MCF 10A (cell line): Measurements from ENCODE around the gene CNOT2. TPM values are rescaled to one million over a fixed set of nuclear protein-coding genes. Genes with fewer than 3 reads are reported as not detected.

ENCODE experiments used
- BruUV-seq: library from RNA; stranded (reverse); fragments of 400-500 nt; replicated peaks from 2 replicates; lab custom pipeline; 2021; lab: Mats Ljungman, UMichigan
- CTCF ChIA-PET: fragments of 300-600 bp; sonication (Branson Sonifier 250); formaldehyde crosslinking; extraction: SDS; loops from one replicate; lab custom pipeline; 2021; ENCODE audit warnings: antibody characterized with exemption, inconsistent platforms; lab: Yijun Ruan, JAX
- POLR2A ChIA-PET: fragments of 300-600, 350-650 bp; sonication (Branson Sonifier 250); formaldehyde crosslinking; extraction: SDS; loops from one replicate; lab custom pipeline; 2020; ENCODE audit warnings: antibody characterized with exemption, inconsistent platforms; lab: Yijun Ruan, JAX
- DNase-seq: peaks from one replicate; pipeline ENCODE4 v3.0.0-alpha.2; 2018; ENCODE audit not compliant: unreplicated experiment
- H3K27ac Mint-ChIP-seq: one replicate; pipeline ENCODE4 v1.8.0; 2022; ENCODE audit warnings: mild to moderate bottlenecking, low read depth, mixed read lengths; ENCODE audit not compliant: unreplicated experiment
- H3K27me3 Mint-ChIP-seq: one replicate; pipeline ENCODE4 v1.8.0; 2022; ENCODE audit warnings: mixed read lengths; ENCODE audit not compliant: insufficient read depth, unreplicated experiment
- H3K36me3 Mint-ChIP-seq: one replicate; pipeline ENCODE4 v1.8.0; 2022; ENCODE audit warnings: mild to moderate bottlenecking, moderate library complexity, mixed read lengths; ENCODE audit not compliant: insufficient read depth, unreplicated experiment
- H3K4me1 Mint-ChIP-seq: one replicate; pipeline ENCODE4 v1.8.0; 2022; ENCODE audit warnings: mixed read lengths; ENCODE audit not compliant: insufficient read depth, unreplicated experiment
- H3K4me3 Mint-ChIP-seq: one replicate; pipeline ENCODE4 v1.8.0; 2022; ENCODE audit warnings: mild to moderate bottlenecking, moderate library complexity, mixed read lengths; ENCODE audit not compliant: unreplicated experiment
- H3K9me3 Mint-ChIP-seq: one replicate; pipeline ENCODE4 v1.8.0; 2022; ENCODE audit warnings: mixed read lengths; ENCODE audit not compliant: unreplicated experiment
- intact Hi-C: fragments of 100-400 bp; cut with micrococcal nuclease; formaldehyde crosslinking; loops from 2 replicates; pipeline ENCODE4 v1.14.1; 2022
- total RNA-seq: library from RNA; stranded (reverse); gene quantifications from 2 replicates; pipeline ENCODE4 v1.2.3, GENCODE V29; 2022
- TF ChIP-seq, protein P1 (sequence below): fragments of 200-600 bp; IDR thresholded peaks from one replicate; pipeline ENCODE4 v1.8.0; 2022; ENCODE audit warnings: antibody characterized with exemption, mild to moderate bottlenecking; ENCODE audit not compliant: unreplicated experiment

Gene CNOT2
- total RNA-seq, 1 experiment from 2014 or later, result 91.0 TPM

GRCh38 chr12:70334742-70335141 is 91.5 kb downstream of the CNOT2 start:
- ChIA-PET CTCF (interaction anchor here (0.6 to 0.9 kb wide), 3 partner anchors 405 to 517 kb away, joined by 3 to 4 read pairs (median 3); no protein-coding TSS in a partner anchor), POLR2A (interaction anchor here (1.1 kb wide), 1 partner anchor 92 kb away, joined by 3 read pairs; no protein-coding TSS in a partner anchor)
- H3K27ac Mint-ChIP-seq, result no peak overlapping the region
- H3K9me3 Mint-ChIP-seq, result no peaks in the 10 kb centered on the region
- no peak for DNase-seq
- no TSS peak for BruUV-seq
- H3K27me3 Mint-ChIP-seq, result no peaks in the 10 kb centered on the region
- peaks cover 8% of the 10 kb centered on the region for H3K4me1 Mint-ChIP-seq
- intact Hi-C loops, result loop anchor here (10.0 kb wide), 1 partner anchor 90 kb away; the partner anchor contains the start of gene CNOT2
- peaks cover 56% of the 10 kb centered on the region for H3K36me3 Mint-ChIP-seq
- TF ChIP-seq, protein P1, sequence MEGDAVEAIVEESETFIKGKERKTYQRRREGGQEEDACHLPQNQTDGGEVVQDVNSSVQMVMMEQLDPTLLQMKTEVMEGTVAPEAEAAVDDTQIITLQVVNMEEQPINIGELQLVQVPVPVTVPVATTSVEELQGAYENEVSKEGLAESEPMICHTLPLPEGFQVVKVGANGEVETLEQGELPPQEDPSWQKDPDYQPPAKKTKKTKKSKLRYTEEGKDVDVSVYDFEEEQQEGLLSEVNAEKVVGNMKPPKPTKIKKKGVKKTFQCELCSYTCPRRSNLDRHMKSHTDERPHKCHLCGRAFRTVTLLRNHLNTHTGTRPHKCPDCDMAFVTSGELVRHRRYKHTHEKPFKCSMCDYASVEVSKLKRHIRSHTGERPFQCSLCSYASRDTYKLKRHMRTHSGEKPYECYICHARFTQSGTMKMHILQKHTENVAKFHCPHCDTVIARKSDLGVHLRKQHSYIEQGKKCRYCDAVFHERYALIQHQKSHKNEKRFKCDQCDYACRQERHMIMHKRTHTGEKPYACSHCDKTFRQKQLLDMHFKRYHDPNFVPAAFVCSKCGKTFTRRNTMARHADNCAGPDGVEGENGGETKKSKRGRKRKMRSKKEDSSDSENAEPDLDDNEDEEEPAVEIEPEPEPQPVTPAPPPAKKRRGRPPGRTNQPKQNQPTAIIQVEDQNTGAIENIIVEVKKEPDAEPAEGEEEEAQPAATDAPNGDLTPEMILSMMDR, result no peak
- no peak overlapping the region for H3K4me3 Mint-ChIP-seq

DNA sequence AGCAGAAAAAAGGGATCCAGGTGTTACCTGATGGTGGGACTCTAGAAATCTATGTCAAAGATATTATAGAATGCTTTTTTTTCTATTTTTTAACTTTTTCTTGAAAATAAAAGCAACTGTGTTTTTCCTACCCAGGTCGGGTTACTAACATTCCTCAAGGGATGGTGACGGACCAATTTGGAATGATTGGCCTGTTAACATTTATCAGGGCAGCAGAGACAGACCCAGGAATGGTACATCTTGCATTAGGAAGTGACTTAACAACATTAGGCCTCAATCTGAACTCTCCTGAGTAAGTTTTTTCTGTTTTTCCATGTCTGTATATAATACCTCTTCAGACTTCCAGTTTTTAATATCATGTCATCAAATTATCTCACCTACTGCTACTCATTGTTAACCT is 95.3 kb downstream of the CNOT2 start:
- no peak for DNase-seq
- Mint-ChIP-seq H3K27ac (no peak overlapping the region), H3K36me3 (peaks cover 80% of the 10 kb centered on the region), H3K4me3 (no peak overlapping the region), H3K27me3 (no peaks in the 10 kb centered on the region), H3K9me3 (no peaks in the 10 kb centered on the region), H3K4me1 (no peaks in the 10 kb centered on the region)
- no TSS peak for BruUV-seq
- POLR2A ChIA-PET, result no interaction called here
- CTCF ChIA-PET, result interaction anchor here (0.5 kb wide), 1 partner anchor 465 kb away, joined by 3 read pairs; no protein-coding TSS in a partner anchor
- TF ChIP-seq, protein P1, result no peak
- intact Hi-C loops, result loop anchor here (10.0 kb wide), 1 partner anchor 94 kb away; the partner anchor contains the start of gene CNOT2

DNA sequence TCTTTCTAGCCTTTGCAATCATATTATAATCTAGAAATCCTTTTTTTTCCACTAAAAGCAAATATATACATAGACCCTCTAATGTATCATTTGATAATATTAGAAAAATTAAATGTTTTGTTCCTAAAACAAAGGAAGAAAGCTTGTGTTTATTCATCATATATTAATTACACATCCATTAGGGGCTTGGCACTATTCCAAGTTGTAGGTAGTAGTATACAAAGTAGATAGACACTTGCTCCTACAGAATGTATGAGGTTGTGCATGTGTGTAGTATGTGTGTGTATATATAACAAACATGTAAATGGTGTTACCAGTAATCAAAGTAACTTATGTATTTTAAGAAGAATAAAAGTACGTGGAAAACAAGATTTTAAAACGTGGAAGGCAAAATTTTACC is 107.8 kb downstream of the CNOT2 start:
- Mint-ChIP-seq H3K36me3 (peaks cover 64% of the 10 kb centered on the region), H3K27me3 (no peaks in the 10 kb centered on the region), H3K4me3 (no peak overlapping the region), H3K27ac (no peak overlapping the region), H3K4me1 (no peaks in the 10 kb centered on the region), H3K9me3 (no peaks in the 10 kb centered on the region)
- DNase-seq, result no peak
- ChIA-PET CTCF (interaction anchor here (0.6 to 2.1 kb wide), 3 partner anchors 84 to 472 kb away, joined by 3 to 7 read pairs (median 3); no protein-coding TSS in a partner anchor), POLR2A (interaction anchor here (0.6 kb wide), 1 partner anchor 70 kb away, joined by 3 read pairs; no protein-coding TSS in a partner anchor)
- BruUV-seq, result no TSS peak
- intact Hi-C loops, result no loop called here
- TF ChIP-seq, protein P1, result no peak

DNA sequence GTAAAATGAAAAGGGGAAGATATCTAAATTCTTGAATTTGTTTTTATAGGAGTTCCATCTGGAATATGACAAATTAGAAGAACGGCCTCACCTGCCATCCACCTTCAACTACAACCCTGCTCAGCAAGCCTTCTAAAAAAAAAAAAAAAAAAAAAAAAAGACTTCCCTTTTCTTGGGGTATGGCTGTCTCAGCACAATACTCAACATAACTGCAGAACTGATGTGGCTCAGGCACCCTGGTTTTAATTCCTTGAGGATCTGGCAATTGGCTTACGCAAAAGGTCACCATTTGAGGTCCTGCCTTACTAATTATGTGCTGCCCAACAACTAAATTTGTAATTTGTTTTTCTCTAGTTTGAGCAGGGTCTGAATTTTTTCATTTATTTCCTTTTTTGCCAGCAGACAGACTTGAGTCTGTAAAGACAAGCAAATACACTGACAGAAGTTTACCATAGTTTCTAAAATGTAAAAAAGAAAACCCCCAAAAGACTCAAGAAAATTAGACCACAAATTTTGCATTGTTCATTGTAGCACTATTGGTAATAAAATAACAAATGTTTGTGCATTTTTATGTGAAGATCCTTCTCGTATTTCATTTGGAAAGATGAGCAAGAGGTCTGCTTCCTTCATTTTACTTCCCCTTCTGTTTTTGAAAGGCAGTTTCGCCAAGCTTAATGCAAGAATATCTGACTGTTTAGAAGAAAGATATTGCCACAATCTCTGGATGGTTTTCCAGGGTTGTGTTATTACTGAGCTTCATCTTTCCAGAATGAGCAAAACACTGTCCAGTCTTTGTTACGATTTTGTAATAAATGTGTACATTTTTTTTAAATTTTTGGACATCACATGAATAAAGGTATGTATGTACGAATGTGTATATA is 110.8 kb downstream of the CNOT2 start:
- intact Hi-C loops, result no loop called here

More for the DNA sequence above, 110.8 kb downstream of the CNOT2 start:
- Mint-ChIP-seq H3K27me3 (no peaks in the 10 kb centered on the region), H3K4me1 (no peaks in the 10 kb centered on the region), H3K27ac (no peak overlapping the region), H3K9me3 (no peaks in the 10 kb centered on the region), H3K4me3 (no peak overlapping the region), H3K36me3 (peaks cover 40% of the 10 kb centered on the region)
- BruUV-seq, result TSS peak; percentile 47
- TF ChIP-seq, protein P1, result no peak
- POLR2A ChIA-PET, result no interaction called here
- CTCF ChIA-PET, result interaction anchor here (0.7 to 2.5 kb wide), 2 partner anchors 425 to 453 kb away, joined by 3 to 7 read pairs; no protein-coding TSS in a partner anchor
- DNase-seq, result no peak
